H9 (cell line): Measurements from ENCODE around the gene PACS1. TPM values are rescaled to one million over a fixed set of nuclear protein-coding genes. Genes with fewer than 3 reads are reported as not detected.

Experiments used
- DNase-seq: peaks from one replicate; pipeline ENCODE4 v3.0.0-alpha.2; 2017
- H2AFZ ChIP-seq: one replicate; pipeline ENCODE4 v1.6.1; 2013; ENCODE audit warnings: mild to moderate bottlenecking, low read length, control low read depth, moderate library complexity
- H2AK5ac ChIP-seq: 2 replicates; pipeline ENCODE4 v1.6.1; 2013; ENCODE audit warnings: low read length, control low read depth, mixed read lengths; ENCODE audit not compliant: insufficient read length
- H2BK120ac ChIP-seq: one replicate; pipeline ENCODE4 v1.6.1; 2013; ENCODE audit warnings: low read depth, mild to moderate bottlenecking, low read length, control low read depth, inconsistent platforms; ENCODE audit not compliant: poor library complexity, severe bottlenecking
- H2BK12ac ChIP-seq: 2 replicates; pipeline ENCODE4 v1.6.1; 2013; ENCODE audit warnings: low read length, control low read depth, mixed read lengths, low read depth; ENCODE audit not compliant: insufficient read length
- H2BK15ac ChIP-seq: 2 replicates; pipeline ENCODE4 v1.6.1; 2013; ENCODE audit warnings: low read depth, low read length, control low read depth
- H2BK20ac ChIP-seq: one replicate; pipeline ENCODE4 v1.6.1; 2013; ENCODE audit warnings: low read depth, mild to moderate bottlenecking, low read length, control low read depth, inconsistent platforms; ENCODE audit not compliant: poor library complexity, severe bottlenecking
- H2BK5ac ChIP-seq: 2 replicates; pipeline ENCODE4 v1.6.1; 2013; ENCODE audit warnings: low read length, control low read depth, mixed read lengths; ENCODE audit not compliant: insufficient read length
- H3K14ac ChIP-seq: 2 replicates; pipeline ENCODE4 v1.6.1; 2013; ENCODE audit warnings: low read length, control low read depth; ENCODE audit not compliant: insufficient read depth
- H3K18ac ChIP-seq: 2 replicates; pipeline ENCODE4 v1.6.1; 2013; ENCODE audit warnings: low read depth, mild to moderate bottlenecking, mixed read lengths, low read length, control low read depth; ENCODE audit not compliant: insufficient read length
- H3K23ac ChIP-seq: 2 replicates; pipeline ENCODE4 v1.6.1; 2013; ENCODE audit warnings: low read length, control low read depth, mixed read lengths, low read depth; ENCODE audit not compliant: insufficient read length
- H3K23me2 ChIP-seq: 2 replicates; pipeline ENCODE4 v1.6.1; 2013; ENCODE audit warnings: low read depth, mild to moderate bottlenecking, mixed read lengths, low read length, control low read depth; ENCODE audit not compliant: insufficient read length, poor library complexity, severe bottlenecking
- H3K27ac ChIP-seq: 2 replicates; pipeline ENCODE4 v1.5.1; 2013; ENCODE audit warnings: low read length, control low read depth, mixed read lengths, low read depth; ENCODE audit not compliant: insufficient read length
- H3K27me3 ChIP-seq: 2 replicates; pipeline ENCODE4 v1.6.1; 2013; ENCODE audit warnings: low read length, control low read depth, inconsistent platforms; ENCODE audit not compliant: insufficient read depth
- H3K4ac ChIP-seq: 2 replicates; pipeline ENCODE4 v1.6.1; 2013; ENCODE audit warnings: low read depth, mild to moderate bottlenecking, control low read depth, inconsistent platforms, low read length, moderate library complexity
- H3K4me1 ChIP-seq: 2 replicates; pipeline ENCODE4 v1.6.1; 2013; ENCODE audit warnings: low read length, control low read depth, inconsistent platforms; ENCODE audit not compliant: insufficient read depth
- H3K4me2 ChIP-seq: 2 replicates; pipeline ENCODE4 v1.6.1; 2013; ENCODE audit warnings: low read length, control low read depth, mixed read lengths; ENCODE audit not compliant: insufficient read length, insufficient read depth
- H3K56ac ChIP-seq: 2 replicates; pipeline ENCODE4 v1.6.1; 2013; ENCODE audit warnings: low read depth, mild to moderate bottlenecking, mixed read lengths, low read length, control low read depth; ENCODE audit not compliant: insufficient read length
- H3K79me1 ChIP-seq: 2 replicates; pipeline ENCODE4 v1.6.1; 2013; ENCODE audit warnings: low read depth, mild to moderate bottlenecking, moderate library complexity, low read length, control low read depth, inconsistent platforms; ENCODE audit not compliant: insufficient read depth, poor library complexity, severe bottlenecking
- H3K79me2 ChIP-seq: 2 replicates; pipeline ENCODE4 v1.6.1; 2013; ENCODE audit warnings: low read length, control low read depth, inconsistent platforms; ENCODE audit not compliant: insufficient read depth
- H3K9ac ChIP-seq: 2 replicates; pipeline ENCODE4 v1.6.1; 2013; ENCODE audit warnings: low read length, control low read depth, mixed read lengths; ENCODE audit not compliant: insufficient read length; ENCODE audit errors: extremely low read depth
- H3K9me3 ChIP-seq: one replicate; pipeline ENCODE4 v1.6.1; 2013; ENCODE audit warnings: low read depth, low read length, inconsistent platforms; ENCODE audit not compliant: control insufficient read depth
- H3T11ph ChIP-seq: one replicate; pipeline ENCODE4 v1.6.1; 2013; ENCODE audit warnings: mild to moderate bottlenecking, low read length, control low read depth, inconsistent platforms
- H4K20me1 ChIP-seq: one replicate; pipeline ENCODE4 v1.6.1; 2013; ENCODE audit not compliant: control insufficient read depth, insufficient read length, insufficient read depth
- H4K5ac ChIP-seq: 2 replicates; pipeline ENCODE4 v1.6.1; 2013; ENCODE audit warnings: low read depth, mild to moderate bottlenecking, mixed read lengths, low read length, control low read depth; ENCODE audit not compliant: insufficient read length
- H4K8ac ChIP-seq: replicated peaks from 2 replicates; pipeline ENCODE4 v1.6.1; 2013; ENCODE audit warnings: low read length, control low read depth, mixed read lengths, low read depth; ENCODE audit not compliant: insufficient read length
- H4K91ac ChIP-seq: 2 replicates; pipeline ENCODE4 v1.6.1; 2013; ENCODE audit warnings: low read depth, mild to moderate bottlenecking, moderate library complexity, mixed read lengths, low read length, control low read depth; ENCODE audit not compliant: insufficient read length
- H3K27ac Mint-ChIP-seq, 3 experiments: 2 replicates in 2 of 3; 3 replicates in 1 of 3; pipeline ENCODE4 v1.8.0; 2020 to 2021; ENCODE audit warnings: mixed read lengths in 3 of 3, mild to moderate bottlenecking in 1 of 3, moderate library complexity in 1 of 3
- H3K27me3 Mint-ChIP-seq: 2 replicates; pipeline ENCODE4 v1.8.0; 2021; ENCODE audit warnings: low read depth, mild to moderate bottlenecking, moderate library complexity, mixed read lengths
- H3K36me3 Mint-ChIP-seq, 3 experiments: 2 replicates in 2 of 3; 3 replicates in 1 of 3; pipeline ENCODE4 v1.8.0; 2020 to 2021; ENCODE audit warnings: low read depth in 3 of 3, mixed read lengths in 3 of 3; ENCODE audit not compliant: insufficient read depth in 1 of 3
- H3K4me1 Mint-ChIP-seq, 2 experiments: 2 replicates each; pipeline ENCODE4 v1.8.0; 2020; ENCODE audit warnings: mixed read lengths in 2 of 2
- H3K4me3 Mint-ChIP-seq, 2 experiments: 2 replicates in 1 of 2; 3 replicates in 1 of 2; pipeline ENCODE4 v1.8.0; 2020 to 2021; ENCODE audit warnings: mild to moderate bottlenecking in 2 of 2, mixed read lengths in 2 of 2, moderate library complexity in 1 of 2
- H3K9me3 Mint-ChIP-seq, 2 experiments: 2 replicates in 1 of 2; 3 replicates in 1 of 2; pipeline ENCODE4 v1.8.0; 2020; ENCODE audit warnings: mild to moderate bottlenecking in 2 of 2, mixed read lengths in 2 of 2, moderate library complexity in 1 of 2
- WGBS: extraction: QIAGEN DNeasy Blood & Tissue Kit; methylation state at CpG from one replicate; pipeline ENCODE4 v1.1.7; 2013; ENCODE audit warnings: missing lambda C conversion rate, low lambda C conversion rate, mixed read lengths; ENCODE audit not compliant: insufficient read length; ENCODE audit errors: extremely low coverage; 5-methylcytosine and 5-hydroxymethylcytosine counted together
- total RNA-seq: library from RNA; stranded (reverse); gene quantifications from 2 replicates; pipeline ENCODE4 v1.2.1, GENCODE V29; 2021
- TF ChIP-seq, protein P1 (sequence below): fragments of 200-600 bp; sonication (generic); conservative IDR thresholded peaks from 3 replicates; pipeline ENCODE4 v1.8.0; 2021; ENCODE audit warnings: antibody characterized with exemption, mild to moderate bottlenecking

Gene PACS1
- total RNA-seq, 1 experiment from 2014 or later, result 35.5 TPM

DNA sequence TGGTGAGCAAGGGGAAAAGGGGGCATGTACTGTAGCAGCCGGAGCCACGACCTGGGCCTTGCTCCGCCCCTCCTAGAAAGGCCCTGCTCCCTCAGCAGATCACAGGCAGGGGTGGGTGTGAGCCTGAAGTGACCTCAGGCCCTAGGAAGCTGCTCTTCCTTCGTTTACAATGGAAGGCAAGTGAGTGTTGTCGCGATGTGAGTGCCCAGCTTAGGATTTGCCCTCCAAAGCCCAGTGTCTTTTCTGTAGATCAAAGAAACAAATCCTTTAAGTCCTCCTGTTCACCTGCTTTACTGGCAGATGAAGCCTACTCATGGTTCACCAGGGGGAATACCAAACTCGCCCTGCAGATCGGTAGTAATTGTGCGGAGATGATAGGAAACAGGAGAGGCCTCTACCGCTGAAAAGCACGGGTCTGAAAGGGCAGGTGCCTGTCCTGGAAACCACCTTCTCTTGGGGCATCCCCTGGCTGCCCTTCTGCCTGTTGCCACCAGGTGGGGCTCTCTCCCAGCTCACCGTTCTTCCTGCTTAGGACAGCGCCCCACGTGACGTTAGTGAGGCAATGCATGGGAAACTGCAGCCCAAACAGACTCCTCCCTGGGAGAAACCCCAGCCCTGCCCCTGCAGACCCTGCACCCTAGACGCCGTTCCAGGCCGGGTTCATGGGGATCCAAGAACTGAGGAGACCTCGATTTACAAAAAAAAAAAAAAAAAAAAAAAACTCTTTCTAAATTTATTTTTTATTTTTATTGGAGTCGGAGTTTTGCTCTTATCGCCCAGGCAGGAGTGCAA is 152.5 kb downstream of the PACS1 start:
- peak; percentile 95 for DNase-seq
- no peaks in the 10 kb centered on the region for H3K27me3 ChIP-seq
- Mint-ChIP-seq H3K27ac (peak overlapping the region in 2 of 3 experiments; percentile 3 to 64; a peak in 2 of 7 replicates), H3K4me3 (peak overlapping the region in 1 of 2 experiments; percentile 56; a peak in 2 of 5 replicates), H3K36me3 (peaks cover 0 to 20% (median 0%) of the 10 kb centered on the region in 3 experiments; a peak in 3 of 7 replicates), H3K4me1 (peaks cover 9 to 10% of the 10 kb centered on the region in 2 experiments), H3K27me3 (no peaks in the 10 kb centered on the region), H3K9me3 (no peaks in the 10 kb centered on the region)
- H3K4me2 ChIP-seq, result no peak overlapping the region
- H2AK5ac ChIP-seq, result no peak overlapping the region
- no peaks in the 10 kb centered on the region for H3K9me3 ChIP-seq
- H2BK120ac ChIP-seq, result no peak overlapping the region
- no peaks in the 10 kb centered on the region for H3K79me2 ChIP-seq
- peak overlapping the region; percentile 0 for H3K27ac ChIP-seq
- no peaks in the 10 kb centered on the region for H3K79me1 ChIP-seq
- no peaks in the 10 kb centered on the region for H3K4me1 ChIP-seq
- H4K8ac ChIP-seq, result no peak overlapping the region
- no peak overlapping the region for H3K18ac ChIP-seq
- no peak overlapping the region for H3K9ac ChIP-seq
- no peaks in the 10 kb centered on the region for H4K20me1 ChIP-seq
- no peak overlapping the region for H2BK12ac ChIP-seq
- H4K5ac ChIP-seq, result no peak overlapping the region
- H3T11ph ChIP-seq, result no peak overlapping the region
- no peak overlapping the region; the same call in 1 of the 2 replicates for H3K14ac ChIP-seq
- TF ChIP-seq, protein P1, sequence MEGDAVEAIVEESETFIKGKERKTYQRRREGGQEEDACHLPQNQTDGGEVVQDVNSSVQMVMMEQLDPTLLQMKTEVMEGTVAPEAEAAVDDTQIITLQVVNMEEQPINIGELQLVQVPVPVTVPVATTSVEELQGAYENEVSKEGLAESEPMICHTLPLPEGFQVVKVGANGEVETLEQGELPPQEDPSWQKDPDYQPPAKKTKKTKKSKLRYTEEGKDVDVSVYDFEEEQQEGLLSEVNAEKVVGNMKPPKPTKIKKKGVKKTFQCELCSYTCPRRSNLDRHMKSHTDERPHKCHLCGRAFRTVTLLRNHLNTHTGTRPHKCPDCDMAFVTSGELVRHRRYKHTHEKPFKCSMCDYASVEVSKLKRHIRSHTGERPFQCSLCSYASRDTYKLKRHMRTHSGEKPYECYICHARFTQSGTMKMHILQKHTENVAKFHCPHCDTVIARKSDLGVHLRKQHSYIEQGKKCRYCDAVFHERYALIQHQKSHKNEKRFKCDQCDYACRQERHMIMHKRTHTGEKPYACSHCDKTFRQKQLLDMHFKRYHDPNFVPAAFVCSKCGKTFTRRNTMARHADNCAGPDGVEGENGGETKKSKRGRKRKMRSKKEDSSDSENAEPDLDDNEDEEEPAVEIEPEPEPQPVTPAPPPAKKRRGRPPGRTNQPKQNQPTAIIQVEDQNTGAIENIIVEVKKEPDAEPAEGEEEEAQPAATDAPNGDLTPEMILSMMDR, result peak; percentile 100
- H3K23ac ChIP-seq, result no peak overlapping the region
- no peak overlapping the region for H2BK15ac ChIP-seq
- no peak overlapping the region for H2BK5ac ChIP-seq
- H4K91ac ChIP-seq, result no peak overlapping the region
- no peak overlapping the region for H2AFZ ChIP-seq
- no peaks in the 10 kb centered on the region for H3K23me2 ChIP-seq
- H3K56ac ChIP-seq, result no peak overlapping the region
- no peak overlapping the region for H2BK20ac ChIP-seq
- no peak overlapping the region for H3K4ac ChIP-seq
- no CpG with 5 or more reads among the region's 21 CpGs for WGBS
